Spleen (tissue), 7 donors: ENCODE data around the gene CDY2B.
"Not testable (repeated sequence)": the region's sequence is repeated elsewhere in the genome, so short reads cannot be mapped to it uniquely, and the experiment has no call there.

Experiments
- CTCF ChIP-seq, 11 experiments: fragments of 200-600 bp in 7 of 11; fragments of 450-650 bp in 4 of 11; sonication (generic) in 4 of 11; IDR thresholded peaks in 8 of 11; conservative IDR thresholded peaks in 3 of 11; 1 replicate in 7 of 11; 2 replicates in 4 of 11; pipeline versions ENCODE4 v1.4.0 to v1.8.0; 2016 to 2021; ENCODE audit warnings: antibody characterized with exemption in 11 of 11, inconsistent platforms in 4 of 11, mild to moderate bottlenecking in 1 of 11
- POLR2A ChIP-seq, 3 donors: fragments of 450-650 bp; IDR thresholded peaks; one replicate each; pipeline ENCODE4 v1.5.1; 2017; ENCODE audit warnings: antibody characterized with exemption in 3 of 3, mild to moderate bottlenecking in 1 of 3
- POLR2AphosphoS5 ChIP-seq, 3 donors: sonication (generic); formaldehyde crosslinking; IDR thresholded peaks; one replicate each; pipeline ENCODE4 v1.5.1; 2017; ENCODE audit warnings: antibody characterized with exemption in 3 of 3
- donor health status: DM: no; HTN: no; CAD: no; lungs with moderate emphysema.
- donor health status: DM: no; HTN: no; CAD: no.
- donor health status: DM: no; HTN: no; CAD: no.

GRCh38 chrY:17880120-17880519, at the start of gene CDY2B:
- not testable (repeated sequence) for TF ChIP-seq CTCF (IDR thresholded peaks at IDR 0.05 in 8 of 11, conservative IDR thresholded peaks at IDR 0.05 in 3 of 11); POLR2A (IDR thresholded peaks at IDR 0.05); POLR2AphosphoS5 (IDR thresholded peaks at IDR 0.05)
